Measurements from ENCODE around the gene RIMOC1.

RIMOC1 gene

DNA sequence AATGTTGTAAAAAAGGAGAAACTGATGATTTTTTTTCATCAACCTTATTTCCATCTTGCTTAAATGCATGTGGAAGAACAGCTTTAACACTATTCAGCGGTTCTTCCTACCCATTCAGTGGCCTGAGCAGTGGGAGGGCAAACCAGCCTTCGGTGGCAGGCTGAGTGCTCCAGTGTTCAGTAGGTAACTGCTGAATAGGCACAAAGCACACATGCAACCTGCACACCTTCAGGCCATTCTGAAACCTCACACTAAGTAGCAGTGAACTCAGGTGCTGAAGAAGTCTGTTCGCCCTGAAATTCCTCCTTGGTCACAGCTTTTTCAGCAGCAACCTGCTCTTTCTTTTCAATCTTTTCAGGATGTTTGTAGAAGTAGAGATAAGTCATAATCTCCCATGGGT lies 47.1 kb downstream of the RIMOC1 start:
- Histone ChIP-seq H3K9me3 (ENCODE audit: control insufficient read depth in 1 of 2, low read length in 2 of 2) (no peaks in the 10 kb centered on the region), H3K4me3 (ENCODE audit: low read depth in 1 of 2, low read length in 2 of 2) (no peak overlapping the region), H3K9ac (ENCODE audit: low read depth in 1 of 2, low read length in 2 of 2) (no peak overlapping the region)

More for the DNA sequence above, 47.1 kb downstream of the RIMOC1 start:
- H3K36me3 ChIP-seq (ENCODE audit: control insufficient read depth in 1 of 2, insufficient read depth in 2 of 2, low read length in 2 of 2): no peaks in the 10 kb centered on the region
- H3K4me1 ChIP-seq (ENCODE audit: control insufficient read depth in 1 of 2, insufficient read depth in 2 of 2, low read length in 2 of 2): no peaks in the 10 kb centered on the region
- no peak overlapping the region for H3K27ac ChIP-seq (ENCODE audit: low read depth, low read length)
- no peaks in the 10 kb centered on the region for H3K27me3 ChIP-seq (ENCODE audit: control insufficient read depth in 1 of 2, insufficient read depth in 2 of 2, low read length in 2 of 2)

Data from duodenal mucosa (tissue), 2 donors.